ENCODE measurements around the gene PSMC2.
A peak's percentile ranks its signal among the peaks of the same experiment; 100 is the strongest.

The PSMC2 gene

DNA sequence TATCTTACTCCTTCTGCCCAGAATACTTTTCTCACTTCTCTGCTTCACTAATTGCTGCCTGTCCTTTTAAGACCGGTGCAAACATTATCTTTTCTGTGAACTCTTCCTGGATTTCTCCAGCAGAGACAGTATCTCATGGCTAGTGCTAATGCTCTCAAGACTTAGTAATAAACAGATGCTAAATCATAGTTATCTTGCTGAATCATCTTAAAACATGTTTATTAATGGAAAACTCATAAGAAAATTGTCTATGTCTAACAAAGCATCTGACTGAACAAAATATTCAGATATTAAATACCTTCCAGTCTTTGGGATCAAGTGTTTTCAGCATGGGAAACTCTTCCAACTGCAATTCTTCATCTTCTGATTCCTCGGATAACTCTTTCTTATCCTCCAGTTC, 6.0 kb upstream of the PSMC2 start:
- Histone ChIP-seq H3K36me3 (peaks cover 24% of the 10 kb centered on the region), H3K4me1 (ENCODE audit: control insufficient read depth in 1 of 2, insufficient read depth in 1 of 2, low read depth in 1 of 2, low read length in 1 of 2) (peaks cover 13 to 17% of the 10 kb centered on the region in 2 experiments)

DNA sequence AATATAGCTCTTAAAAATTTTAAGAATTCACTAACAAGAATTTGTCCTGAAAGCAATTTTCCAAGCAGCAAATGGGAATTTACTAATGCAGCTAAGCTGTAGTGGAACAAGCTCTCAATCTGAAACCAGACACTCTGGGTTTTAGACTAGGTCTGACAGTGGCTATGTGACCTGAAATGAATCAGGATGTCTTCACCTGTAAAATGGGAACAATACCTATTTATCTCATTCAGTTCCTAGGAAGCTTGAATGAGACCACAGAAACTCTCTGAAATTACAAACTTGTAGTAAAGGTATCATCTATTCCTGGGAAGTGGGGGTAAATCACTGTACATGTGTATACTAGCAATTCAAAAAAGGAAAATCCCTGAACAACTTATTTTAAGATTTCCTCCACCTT, 4.1 kb upstream of the PSMC2 start:
- H3K27me3 ChIP-seq = no peaks in the 10 kb centered on the region
- H3K4me1 ChIP-seq (ENCODE audit: control insufficient read depth in 1 of 2, insufficient read depth in 1 of 2, low read depth in 1 of 2, low read length in 1 of 2) = peaks cover 26 to 30% of the 10 kb centered on the region in 2 experiments
- TF ChIP-seq, protein P1, sequence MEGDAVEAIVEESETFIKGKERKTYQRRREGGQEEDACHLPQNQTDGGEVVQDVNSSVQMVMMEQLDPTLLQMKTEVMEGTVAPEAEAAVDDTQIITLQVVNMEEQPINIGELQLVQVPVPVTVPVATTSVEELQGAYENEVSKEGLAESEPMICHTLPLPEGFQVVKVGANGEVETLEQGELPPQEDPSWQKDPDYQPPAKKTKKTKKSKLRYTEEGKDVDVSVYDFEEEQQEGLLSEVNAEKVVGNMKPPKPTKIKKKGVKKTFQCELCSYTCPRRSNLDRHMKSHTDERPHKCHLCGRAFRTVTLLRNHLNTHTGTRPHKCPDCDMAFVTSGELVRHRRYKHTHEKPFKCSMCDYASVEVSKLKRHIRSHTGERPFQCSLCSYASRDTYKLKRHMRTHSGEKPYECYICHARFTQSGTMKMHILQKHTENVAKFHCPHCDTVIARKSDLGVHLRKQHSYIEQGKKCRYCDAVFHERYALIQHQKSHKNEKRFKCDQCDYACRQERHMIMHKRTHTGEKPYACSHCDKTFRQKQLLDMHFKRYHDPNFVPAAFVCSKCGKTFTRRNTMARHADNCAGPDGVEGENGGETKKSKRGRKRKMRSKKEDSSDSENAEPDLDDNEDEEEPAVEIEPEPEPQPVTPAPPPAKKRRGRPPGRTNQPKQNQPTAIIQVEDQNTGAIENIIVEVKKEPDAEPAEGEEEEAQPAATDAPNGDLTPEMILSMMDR (IDR thresholded peaks at IDR 0.05) = no peak
- no peak overlapping the region for H3K4me3 ChIP-seq (ENCODE audit: low read depth in 1 of 2, low read length in 1 of 2)
- no peaks in the 10 kb centered on the region for H3K9me3 ChIP-seq
- peaks cover 11% of the 10 kb centered on the region for H3K36me3 ChIP-seq
- peak overlapping the region; percentile 81 for H3K27ac ChIP-seq

More for the DNA sequence above, 6.0 kb upstream of the PSMC2 start:
- H3K27me3 ChIP-seq = no peaks in the 10 kb centered on the region
- H3K9me3 ChIP-seq = no peaks in the 10 kb centered on the region
- no peak overlapping the region for H3K27ac ChIP-seq
- H3K4me3 ChIP-seq (ENCODE audit: low read depth in 1 of 2, low read length in 1 of 2) = no peak overlapping the region
- TF ChIP-seq, protein P1 (IDR thresholded peaks at IDR 0.05) = no peak

DNA sequence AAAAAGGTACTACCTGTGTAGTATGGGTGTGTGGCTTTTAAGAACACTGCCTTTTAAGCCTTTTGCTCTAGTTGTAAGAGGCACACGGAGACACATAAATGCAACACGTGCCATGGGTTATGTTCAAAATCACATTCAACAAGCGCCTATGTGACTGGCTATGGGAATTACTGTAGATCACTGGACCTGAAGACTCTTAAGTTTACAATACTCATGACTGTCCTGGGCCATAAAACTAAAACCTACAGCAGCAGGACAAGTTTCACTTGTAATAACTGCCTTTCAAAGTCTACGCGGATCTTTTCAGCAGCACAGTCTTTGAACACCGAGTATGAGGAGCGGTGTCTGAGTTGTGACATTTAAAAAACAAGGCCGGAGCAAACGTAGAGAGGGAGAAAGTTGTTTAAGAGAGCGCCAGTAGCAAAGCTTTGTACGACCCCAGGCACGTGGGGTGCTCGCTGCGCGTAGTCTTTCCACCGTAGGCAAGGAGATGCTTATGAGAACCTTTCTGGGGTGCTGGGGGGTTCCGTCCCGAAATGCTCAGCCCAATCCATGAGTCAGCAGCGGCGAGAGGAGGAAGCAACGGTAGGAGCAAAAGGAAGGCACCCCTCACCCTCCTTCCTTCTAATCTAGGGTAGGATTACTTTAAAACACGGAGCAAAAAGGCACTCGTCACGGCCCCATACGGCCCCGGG, 3.5 kb upstream of the PSMC2 start:
- H3K4me3 ChIP-seq (ENCODE audit: low read depth in 1 of 2, low read length in 1 of 2) = peak overlapping the region; percentile 72 to 82
- peaks cover 11% of the 10 kb centered on the region for H3K36me3 ChIP-seq
- no peaks in the 10 kb centered on the region for H3K9me3 ChIP-seq
- H3K4me1 ChIP-seq (ENCODE audit: control insufficient read depth in 1 of 2, insufficient read depth in 1 of 2, low read depth in 1 of 2, low read length in 1 of 2) = peaks cover 32 to 36% of the 10 kb centered on the region in 2 experiments
- H3K27me3 ChIP-seq = no peaks in the 10 kb centered on the region
- H3K27ac ChIP-seq = peak overlapping the region; percentile 81
- TF ChIP-seq, protein P1 (IDR thresholded peaks at IDR 0.05) = no peak

DNA sequence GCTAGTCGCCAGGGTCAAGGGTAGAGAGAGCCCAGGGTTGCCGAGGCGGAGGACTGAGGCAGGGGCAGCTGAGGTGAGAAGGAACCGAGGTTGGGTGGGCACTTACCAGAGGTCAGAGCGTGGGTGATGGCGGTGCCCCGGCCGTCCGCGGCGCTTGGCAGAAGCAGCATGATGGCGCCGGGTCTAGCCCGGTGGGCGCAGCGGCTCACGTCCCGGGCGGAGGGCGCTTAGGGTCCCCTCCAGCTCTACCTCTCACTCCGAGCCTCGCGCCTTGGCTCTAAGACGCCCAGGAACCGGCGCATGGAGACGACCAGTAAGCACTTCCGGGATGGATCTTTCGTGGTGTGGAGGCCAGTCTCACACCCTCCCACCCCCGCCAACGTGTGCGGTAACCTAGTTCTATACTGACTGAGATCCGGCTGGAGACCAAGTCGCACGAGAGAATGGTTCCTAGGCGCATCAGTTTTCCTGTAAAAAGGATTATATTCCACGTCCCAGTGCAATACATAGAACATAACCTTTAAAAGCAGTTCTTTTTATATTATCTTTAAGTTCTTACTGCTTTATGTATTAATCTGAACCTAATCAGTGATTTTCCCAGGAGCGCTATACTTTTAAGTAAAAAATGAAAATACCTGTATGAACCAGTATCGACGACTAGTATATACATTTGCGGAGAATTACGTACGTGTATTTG, 2.8 kb upstream of the PSMC2 start, which contains the start of gene DNAJC2:
TSS of gene DNAJC2 (minus strand) at position 315 of the 697 bp plus-strand sequence. CDS start at position 170, 145 bp downstream.
- peaks cover 39 to 42% of the 10 kb centered on the region in 2 experiments for H3K4me1 ChIP-seq (ENCODE audit: control insufficient read depth in 1 of 2, insufficient read depth in 1 of 2, low read depth in 1 of 2, low read length in 1 of 2)
- TF ChIP-seq, protein P1 (IDR thresholded peaks at IDR 0.05) = no peak
- H3K9me3 ChIP-seq = no peaks in the 10 kb centered on the region
- peaks cover 11% of the 10 kb centered on the region for H3K36me3 ChIP-seq
- H3K27ac ChIP-seq = peak within 1 kb of the TSS; percentile 81
- no peaks in the 10 kb centered on the region for H3K27me3 ChIP-seq
- peak within 1 kb of the TSS; percentile 72 to 82 for H3K4me3 ChIP-seq (ENCODE audit: low read depth in 1 of 2, low read length in 1 of 2)

DNA sequence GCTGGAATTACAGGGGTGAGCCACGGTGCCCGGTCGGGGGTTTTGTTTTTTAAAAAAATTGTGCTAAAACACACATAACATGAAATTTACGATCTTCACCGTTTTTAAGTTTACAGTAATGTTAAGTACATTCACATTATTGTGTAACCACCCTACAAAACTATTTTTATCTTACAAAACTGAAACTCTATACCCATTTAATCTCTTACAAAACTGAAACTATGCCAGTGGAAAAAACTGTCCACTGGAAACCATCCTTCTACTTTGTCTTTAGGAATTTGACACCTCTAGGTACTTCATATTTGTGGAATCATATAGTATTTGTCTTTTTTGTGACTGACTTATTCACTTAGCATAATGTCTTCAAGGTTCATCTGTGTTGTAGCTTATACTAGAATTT, 1.0 kb upstream of the PSMC2 start:
- H3K4me3 ChIP-seq (ENCODE audit: low read depth in 1 of 2, low read length in 1 of 2) = no peak overlapping the region
- peaks cover 44 to 47% of the 10 kb centered on the region in 2 experiments for H3K4me1 ChIP-seq (ENCODE audit: control insufficient read depth in 1 of 2, insufficient read depth in 1 of 2, low read depth in 1 of 2, low read length in 1 of 2)
- TF ChIP-seq, protein P1 (IDR thresholded peaks at IDR 0.05) = no peak
- H3K36me3 ChIP-seq = peaks cover under 1% of the 10 kb centered on the region
- H3K27me3 ChIP-seq = no peaks in the 10 kb centered on the region
- H3K9me3 ChIP-seq = no peaks in the 10 kb centered on the region
- H3K27ac ChIP-seq = no peak overlapping the region
